Measurements from ENCODE around the gene ADAM10.

ADAM10 gene

GRCh38 chr15:58707397-58707796 is 42.1 kb downstream of the ADAM10 start:
- DNase-seq (ENCODE audit: insufficient read length) = no peak
- TF ChIP-seq POLR2A (IDR thresholded peaks at IDR 0.05; ENCODE audit: low read depth, low read length) = no peak
- no peak for TF ChIP-seq TAF1 (IDR thresholded peaks at IDR 0.05; ENCODE audit: borderline replicate concordance, low read depth, low read length)
- no peak for TF ChIP-seq POLR2AphosphoS5 (IDR thresholded peaks at IDR 0.05; ENCODE audit: low read depth, low read length)
- no peak for FAIRE-seq

GRCh38 chr15:58705105-58705504 is 44.4 kb downstream of the ADAM10 start:
- FAIRE-seq = no peak
- TF ChIP-seq POLR2AphosphoS5 (IDR thresholded peaks at IDR 0.05; ENCODE audit: low read depth, low read length) (no peak), TAF1 (IDR thresholded peaks at IDR 0.05; ENCODE audit: borderline replicate concordance, low read depth, low read length) (no peak), POLR2A (IDR thresholded peaks at IDR 0.05; ENCODE audit: low read depth, low read length) (no peak)
- no peak for DNase-seq (ENCODE audit: insufficient read length)

- FAIRE-seq = no peak
- DNase-seq (ENCODE audit: insufficient read length) = no peak
- TF ChIP-seq POLR2A (IDR thresholded peaks at IDR 0.05; ENCODE audit: low read depth, low read length) = no peak
- no peak for TF ChIP-seq TAF1 (IDR thresholded peaks at IDR 0.05; ENCODE audit: borderline replicate concordance, low read depth, low read length)
- no peak for TF ChIP-seq POLR2AphosphoS5 (IDR thresholded peaks at IDR 0.05; ENCODE audit: low read depth, low read length)
These were observed 45.2 kb downstream of the ADAM10 start for GRCh38 chr15:58704155-58704865.

GRCh38 chr15:58703610-58704009 is 45.9 kb downstream of the ADAM10 start:
- no peak for FAIRE-seq
- TF ChIP-seq POLR2A (IDR thresholded peaks at IDR 0.05; ENCODE audit: low read depth, low read length) = no peak
- no peak for TF ChIP-seq POLR2AphosphoS5 (IDR thresholded peaks at IDR 0.05; ENCODE audit: low read depth, low read length)
- no peak for TF ChIP-seq TAF1 (IDR thresholded peaks at IDR 0.05; ENCODE audit: borderline replicate concordance, low read depth, low read length)
- no peak for DNase-seq (ENCODE audit: insufficient read length)

- FAIRE-seq (no peak), DNase-seq (ENCODE audit: insufficient read length) (no peak)
- TF ChIP-seq POLR2A (IDR thresholded peaks at IDR 0.05; ENCODE audit: low read depth, low read length) = no peak
- TF ChIP-seq POLR2AphosphoS5 (IDR thresholded peaks at IDR 0.05; ENCODE audit: low read depth, low read length) = no peak
- no peak for TF ChIP-seq TAF1 (IDR thresholded peaks at IDR 0.05; ENCODE audit: borderline replicate concordance, low read depth, low read length)
These were observed 47.3 kb downstream of the ADAM10 start for GRCh38 chr15:58702233-58702632.

GRCh38 chr15:58701376-58701775 is 48.1 kb downstream of the ADAM10 start:
- FAIRE-seq = peak; percentile 54
- no peak for DNase-seq (ENCODE audit: insufficient read length)
- TF ChIP-seq POLR2AphosphoS5 (IDR thresholded peaks at IDR 0.05; ENCODE audit: low read depth, low read length) (no peak), TAF1 (IDR thresholded peaks at IDR 0.05; ENCODE audit: borderline replicate concordance, low read depth, low read length) (no peak), POLR2A (IDR thresholded peaks at IDR 0.05; ENCODE audit: low read depth, low read length) (no peak)

- DNase-seq (ENCODE audit: insufficient read length) = no peak
- FAIRE-seq = no peak
- no peak for TF ChIP-seq POLR2AphosphoS5 (IDR thresholded peaks at IDR 0.05; ENCODE audit: low read depth, low read length)
- no peak for TF ChIP-seq TAF1 (IDR thresholded peaks at IDR 0.05; ENCODE audit: borderline replicate concordance, low read depth, low read length)
- no peak for TF ChIP-seq POLR2A (IDR thresholded peaks at IDR 0.05; ENCODE audit: low read depth, low read length)
These were observed 49.7 kb downstream of the ADAM10 start for GRCh38 chr15:58699769-58700168.

- FAIRE-seq (no peak), DNase-seq (ENCODE audit: insufficient read length) (no peak)
- TF ChIP-seq POLR2A (IDR thresholded peaks at IDR 0.05; ENCODE audit: low read depth, low read length) (no peak), POLR2AphosphoS5 (IDR thresholded peaks at IDR 0.05; ENCODE audit: low read depth, low read length) (no peak)
These were observed 50.4 kb downstream of the ADAM10 start for GRCh38 chr15:58698887-58699641.

- no peak for FAIRE-seq
- DNase-seq (ENCODE audit: insufficient read length) = no peak
- TF ChIP-seq POLR2A (IDR thresholded peaks at IDR 0.05; ENCODE audit: low read depth, low read length) (no peak), POLR2AphosphoS5 (IDR thresholded peaks at IDR 0.05; ENCODE audit: low read depth, low read length) (no peak), TAF1 (IDR thresholded peaks at IDR 0.05; ENCODE audit: borderline replicate concordance, low read depth, low read length) (no peak)
These were observed 52.3 kb downstream of the ADAM10 start for GRCh38 chr15:58697220-58697619.

- FAIRE-seq = no peak
- no peak for DNase-seq (ENCODE audit: insufficient read length)
- no peak for TF ChIP-seq POLR2A (IDR thresholded peaks at IDR 0.05; ENCODE audit: low read depth, low read length)
- no peak for TF ChIP-seq TAF1 (IDR thresholded peaks at IDR 0.05; ENCODE audit: borderline replicate concordance, low read depth, low read length)
- no peak for TF ChIP-seq POLR2AphosphoS5 (IDR thresholded peaks at IDR 0.05; ENCODE audit: low read depth, low read length)
These were observed 52.8 kb downstream of the ADAM10 start for GRCh38 chr15:58696738-58697137.

- FAIRE-seq (no peak), DNase-seq (ENCODE audit: insufficient read length) (no peak)
- TF ChIP-seq POLR2A (IDR thresholded peaks at IDR 0.05; ENCODE audit: low read depth, low read length) (no peak), TAF1 (IDR thresholded peaks at IDR 0.05; ENCODE audit: borderline replicate concordance, low read depth, low read length) (no peak), POLR2AphosphoS5 (IDR thresholded peaks at IDR 0.05; ENCODE audit: low read depth, low read length) (no peak)
These were observed 54.7 kb downstream of the ADAM10 start for GRCh38 chr15:58694641-58695398.

Data from GM12892 (cell line).